Activated naive CD4-positive, alpha-beta T cell treated with anti-CD3 and anti-CD28 coated beads, Interleukin-2, amount 10 ng/mL, durations not matched to agents 7 days and 5 days (primary cell): ENCODE measurements around the gene MIS18A.

ENCODE experiments used
- CTCF ChIA-PET: fragments of 350-600 bp; sonication (Branson Sonifier 250); formaldehyde crosslinking; loops from one replicate; lab custom pipeline; 2021; ENCODE audit warnings: antibody characterized with exemption; lab: Charles Lee
- DNase-seq: peaks from one replicate; pipeline ENCODE4 v3.0.0-alpha.2; 2020
- H3K27ac Mint-ChIP-seq: one replicate; pipeline ENCODE4 v1.8.0; 2021; ENCODE audit warnings: mild to moderate bottlenecking, moderate library complexity, mixed read lengths
- H3K27me3 Mint-ChIP-seq: one replicate; pipeline ENCODE4 v1.8.0; 2021; ENCODE audit warnings: mild to moderate bottlenecking, mixed read lengths
- H3K36me3 Mint-ChIP-seq: one replicate; pipeline ENCODE4 v1.8.0; 2021; ENCODE audit warnings: mixed read lengths
- H3K4me1 Mint-ChIP-seq: one replicate; pipeline ENCODE4 v1.8.0; 2021; ENCODE audit warnings: mixed read lengths
- H3K4me3 Mint-ChIP-seq: one replicate; pipeline ENCODE4 v1.8.0; 2021; ENCODE audit warnings: mild to moderate bottlenecking, moderate library complexity, mixed read lengths
- H3K9me3 Mint-ChIP-seq: one replicate; pipeline ENCODE4 v1.8.0; 2021; ENCODE audit warnings: mixed read lengths

MIS18A gene

GRCh38 chr21:32226444-32226843, 52.4 kb downstream of the MIS18A start:
- no peak overlapping the region for H3K4me3 Mint-ChIP-seq
- H3K9me3 Mint-ChIP-seq, result peaks cover 6% of the 10 kb centered on the region
- DNase-seq, result no peak

More at GRCh38 chr21:32226444-32226843, 52.4 kb downstream of the MIS18A start:
- no peaks in the 10 kb centered on the region for H3K27me3 Mint-ChIP-seq
- CTCF ChIA-PET, result no interaction called here
- no peaks in the 10 kb centered on the region for H3K36me3 Mint-ChIP-seq
- H3K27ac Mint-ChIP-seq, result no peak overlapping the region
- no peaks in the 10 kb centered on the region for H3K4me1 Mint-ChIP-seq
